ENCODE data around the gene MAP3K6. TPM values are rescaled to one million over a fixed set of nuclear protein-coding genes. Genes with fewer than 3 reads are reported as not detected.

Gene MAP3K6
- total RNA-seq, 1 experiment from 2014 or later = 7.7 TPM

- Histone ChIP-seq H3K79me2 (ENCODE audit: insufficient read depth, low read length) (no peaks in the 10 kb centered on the region), H3K27ac (ENCODE audit: insufficient read length, low read depth, low read length) (no peak overlapping the region), H3K4me2 (ENCODE audit: insufficient read depth, insufficient read length, low read length) (no peak overlapping the region), H3K27me3 (ENCODE audit: insufficient read depth, low read length) (no peaks in the 10 kb centered on the region), H2BK5ac (ENCODE audit: insufficient read length, low read length) (no peak overlapping the region), H4K20me1 (ENCODE audit: control insufficient read depth, insufficient read depth, insufficient read length) (no peaks in the 10 kb centered on the region), H3K14ac (ENCODE audit: insufficient read depth, low read length) (no peak overlapping the region), H2BK20ac (ENCODE audit: low read depth, low read length, poor library complexity, severe bottlenecking) (no peak overlapping the region), H3K23me2 (ENCODE audit: insufficient read length, low read depth, low read length, poor library complexity, severe bottlenecking) (peaks cover 6% of the 10 kb centered on the region), H3T11ph (ENCODE audit: low read length) (no peak overlapping the region), H3K4me1 (ENCODE audit: insufficient read depth, low read length) (no peaks in the 10 kb centered on the region; the same call in 1 of the 2 replicates), H3K4ac (ENCODE audit: low read depth, low read length) (no peak overlapping the region), H3K56ac (ENCODE audit: insufficient read length, low read depth, low read length) (no peak overlapping the region), H3K9ac (ENCODE audit: extremely low read depth, insufficient read length, low read length) (no peak overlapping the region), H4K91ac (ENCODE audit: insufficient read length, low read depth, low read length) (no peak overlapping the region), H2BK120ac (ENCODE audit: low read depth, low read length, poor library complexity, severe bottlenecking) (no peak overlapping the region), H3K23ac (ENCODE audit: insufficient read length, low read depth, low read length) (no peak overlapping the region), H4K8ac (replicated peaks; ENCODE audit: insufficient read length, low read depth, low read length) (no peak overlapping the region), H3K9me3 (ENCODE audit: control insufficient read depth, low read depth, low read length) (no peaks in the 10 kb centered on the region), H2AK5ac (ENCODE audit: insufficient read length, low read length) (no peak overlapping the region), H3K79me1 (ENCODE audit: insufficient read depth, low read depth, low read length, poor library complexity, severe bottlenecking) (no peaks in the 10 kb centered on the region), H3K18ac (ENCODE audit: insufficient read length, low read depth, low read length) (no peak overlapping the region), H2BK15ac (ENCODE audit: low read depth, low read length) (no peak overlapping the region), H2AFZ (ENCODE audit: low read length) (no peak overlapping the region), H4K5ac (ENCODE audit: insufficient read length, low read depth, low read length) (no peak overlapping the region), H2BK12ac (ENCODE audit: insufficient read length, low read depth, low read length) (no peak overlapping the region)
- Mint-ChIP-seq H3K27me3 (ENCODE audit: low read depth) (peaks cover 25% of the 10 kb centered on the region), H3K4me1 (peaks cover 8 to 17% of the 10 kb centered on the region in 2 experiments), H3K9me3 (no peaks in the 10 kb centered on the region), H3K36me3 (ENCODE audit: insufficient read depth in 1 of 3, low read depth in 3 of 3) (no peaks in the 10 kb centered on the region; a peak in 1 of 7 replicates), H3K27ac (no peak overlapping the region), H3K4me3 (no peak overlapping the region)
- no CpG with 5 or more reads among the region's 4 CpGs for WGBS (ENCODE audit: extremely low coverage, insufficient read length, low lambda C conversion rate)
- DNase-seq = no peak
- TF ChIP-seq CTCF (conservative IDR thresholded peaks at IDR 0.05) = no peak
Observed at GRCh38 chr1:27380224-27380623, 13.5 kb upstream of the MAP3K6 start.

Data from H9 (cell line).